Activated gamma-delta T cell treated with anti-CD3 and anti-CD28 coated beads, Interleukin-2, amount 50 U/mL, for 16 hours (primary cell): ENCODE data around the gene NBPF4.
"Not testable (repeated sequence)": the region's sequence is repeated elsewhere in the genome, so short reads cannot be mapped to it uniquely, and the experiment has no call there.

Source experiments
- DNase-seq: peaks from one replicate; pipeline ENCODE4 v3.0.0-alpha.2; 2020; ENCODE audit warnings: low read depth

The NBPF4 gene, protein sequence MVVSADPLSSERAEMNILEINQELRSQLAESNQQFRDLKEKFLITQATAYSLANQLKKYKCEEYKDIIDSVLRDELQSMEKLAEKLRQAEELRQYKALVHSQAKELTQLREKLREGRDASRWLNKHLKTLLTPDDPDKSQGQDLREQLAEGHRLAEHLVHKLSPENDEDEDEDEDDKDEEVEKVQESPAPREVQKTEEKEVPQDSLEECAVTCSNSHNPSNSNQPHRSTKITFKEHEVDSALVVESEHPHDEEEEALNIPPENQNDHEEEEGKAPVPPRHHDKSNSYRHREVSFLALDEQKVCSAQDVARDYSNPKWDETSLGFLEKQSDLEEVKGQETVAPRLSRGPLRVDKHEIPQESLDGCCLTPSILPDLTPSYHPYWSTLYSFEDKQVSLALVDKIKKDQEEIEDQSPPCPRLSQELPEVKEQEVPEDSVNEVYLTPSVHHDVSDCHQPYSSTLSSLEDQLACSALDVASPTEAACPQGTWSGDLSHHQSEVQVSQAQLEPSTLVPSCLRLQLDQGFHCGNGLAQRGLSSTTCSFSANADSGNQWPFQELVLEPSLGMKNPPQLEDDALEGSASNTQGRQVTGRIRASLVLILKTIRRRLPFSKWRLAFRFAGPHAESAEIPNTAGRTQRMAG

DNA sequence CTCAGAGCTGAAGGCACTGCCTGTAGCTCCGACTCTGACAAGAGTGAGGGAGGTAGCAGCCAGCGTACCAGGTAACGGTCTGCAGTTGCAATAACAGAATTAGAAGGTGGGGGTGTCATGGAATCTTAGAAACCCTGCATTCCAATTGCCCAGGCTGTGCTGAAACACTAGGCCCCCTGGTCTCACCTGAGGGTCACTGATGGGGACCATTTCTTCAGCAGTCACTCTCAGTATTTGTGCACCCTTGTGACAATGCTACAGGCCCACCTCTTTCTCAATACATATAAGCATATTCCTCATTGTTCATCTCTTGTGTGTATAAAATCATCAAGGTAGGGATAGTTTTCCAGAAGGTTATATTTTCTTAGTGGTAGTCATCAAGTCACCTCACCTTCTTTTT, at the start of gene NBPF4:
Gene NBPF4, minus strand, starts transcription at position 101 of the 400 bp plus-strand sequence. CDS start 315 bp downstream, outside the sequence.
- not testable (repeated sequence) for DNase-seq

DNA sequence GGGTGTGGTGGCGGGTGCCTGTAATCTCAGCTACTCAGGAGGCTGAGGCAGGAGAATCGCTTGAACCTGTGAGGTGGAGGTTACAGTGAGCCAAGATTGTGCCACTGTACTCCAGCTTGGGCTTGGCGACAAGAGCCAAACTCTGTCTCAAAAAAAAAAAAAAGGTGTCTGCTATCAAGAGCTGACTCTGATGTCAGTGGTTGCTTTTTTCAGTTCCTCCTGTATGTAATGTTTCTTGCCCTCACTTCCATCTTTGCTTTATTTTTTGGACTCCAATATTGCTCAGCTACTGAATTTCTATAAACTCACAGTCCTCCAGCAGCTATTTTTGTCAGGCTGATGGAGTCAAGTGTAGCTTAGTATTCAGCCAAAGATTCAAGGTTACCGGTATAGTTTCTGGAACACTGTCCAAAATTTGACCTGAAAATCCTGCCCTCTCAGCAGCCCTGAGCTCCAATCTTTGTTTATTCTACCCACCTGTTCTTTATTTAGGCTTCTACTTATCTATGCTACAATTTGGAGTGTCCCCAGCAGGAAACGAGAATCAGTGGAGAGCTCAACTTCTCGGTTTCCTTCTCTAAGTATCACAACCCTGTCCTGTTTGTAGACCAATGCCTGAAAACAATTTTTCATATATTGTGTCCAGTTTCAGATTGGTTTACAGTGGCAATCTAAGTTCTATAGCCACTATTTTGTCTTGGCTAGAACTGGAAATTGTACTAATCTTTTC, 38.8 kb upstream of the NBPF4 start:
- not testable (repeated sequence) for DNase-seq

DNA sequence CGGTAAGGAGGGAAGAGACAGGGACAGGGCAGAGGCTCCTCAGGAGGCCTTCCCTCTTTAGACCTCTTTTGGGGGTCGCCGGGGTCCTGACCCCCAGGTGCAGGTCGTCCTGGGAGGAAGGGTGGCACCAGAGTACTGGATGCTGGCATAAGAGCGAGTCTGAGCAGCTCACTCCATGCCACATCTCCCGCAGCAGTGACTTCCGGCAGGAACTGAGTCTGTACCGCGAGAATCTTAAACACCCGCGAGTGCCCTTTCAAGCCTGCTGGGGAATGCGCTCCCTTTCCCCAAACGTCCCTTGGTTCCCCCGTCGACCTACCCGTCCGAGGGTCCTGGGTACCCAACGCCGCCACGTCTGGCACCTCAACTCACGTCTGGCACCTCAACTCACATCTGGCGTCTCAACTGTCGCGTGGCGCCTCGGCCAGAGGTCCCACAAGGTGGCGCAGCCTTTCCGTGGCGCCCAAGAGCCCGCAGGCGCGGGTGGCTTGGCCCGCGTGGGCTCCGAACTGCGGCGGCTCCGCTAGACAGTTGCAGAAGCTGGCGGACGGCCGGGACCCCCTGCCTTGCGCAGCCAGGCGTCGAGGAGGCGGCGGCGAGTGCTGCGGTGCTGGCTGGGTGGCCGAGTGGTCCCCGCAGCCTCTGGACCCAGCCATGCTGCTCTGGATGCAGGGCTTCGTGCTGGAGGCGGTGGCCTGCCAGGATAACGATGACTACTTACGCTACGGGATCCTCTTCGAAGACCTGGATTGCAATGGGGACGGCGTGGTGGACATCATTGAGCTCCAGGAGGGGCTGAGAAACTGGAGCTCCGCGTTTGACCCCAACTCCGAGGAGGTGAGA, 28.8 kb upstream of the NBPF4 start:
- DNase-seq, result not testable (repeated sequence)

DNA sequence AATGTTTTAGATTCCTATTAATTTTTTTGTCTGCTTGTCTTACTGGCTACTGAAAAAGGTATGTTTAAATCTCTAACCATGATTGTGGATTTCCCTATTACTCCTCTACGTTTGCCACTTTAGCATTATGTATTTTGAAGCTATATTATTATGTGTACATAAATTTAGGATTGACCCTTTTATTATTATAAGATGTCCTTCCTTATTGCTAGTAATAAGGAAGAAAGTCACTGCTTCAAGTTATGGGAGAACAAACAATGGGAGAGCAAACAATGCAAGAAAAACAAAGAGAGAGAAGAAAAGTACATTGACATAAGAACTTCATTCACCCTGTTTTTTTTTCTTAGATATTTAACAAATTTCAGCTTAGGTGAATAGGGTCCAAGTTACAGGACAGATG, 23.2 kb upstream of the NBPF4 start:
- DNase-seq, result not testable (repeated sequence)

DNA sequence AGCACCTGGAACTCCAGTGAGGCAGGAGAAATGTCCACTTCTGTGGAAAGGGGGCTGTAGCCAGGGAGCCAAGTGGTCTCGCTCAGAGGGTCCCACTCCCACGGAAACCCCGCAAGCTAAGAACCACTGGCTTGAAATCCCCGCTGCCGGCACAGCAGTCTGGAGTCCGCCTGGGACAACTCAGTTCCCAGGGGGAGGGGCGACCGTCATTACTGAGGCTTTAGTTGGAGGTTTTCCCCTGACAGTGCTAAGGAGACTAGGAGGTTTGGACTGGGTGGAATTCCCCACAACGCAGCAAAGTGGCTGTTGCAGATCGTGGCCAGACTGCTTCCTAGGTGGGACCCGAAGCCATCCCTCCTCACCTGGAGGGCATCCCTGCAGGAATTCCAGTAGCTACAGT, 18.1 kb upstream of the NBPF4 start:
- not testable (repeated sequence) for DNase-seq

DNA sequence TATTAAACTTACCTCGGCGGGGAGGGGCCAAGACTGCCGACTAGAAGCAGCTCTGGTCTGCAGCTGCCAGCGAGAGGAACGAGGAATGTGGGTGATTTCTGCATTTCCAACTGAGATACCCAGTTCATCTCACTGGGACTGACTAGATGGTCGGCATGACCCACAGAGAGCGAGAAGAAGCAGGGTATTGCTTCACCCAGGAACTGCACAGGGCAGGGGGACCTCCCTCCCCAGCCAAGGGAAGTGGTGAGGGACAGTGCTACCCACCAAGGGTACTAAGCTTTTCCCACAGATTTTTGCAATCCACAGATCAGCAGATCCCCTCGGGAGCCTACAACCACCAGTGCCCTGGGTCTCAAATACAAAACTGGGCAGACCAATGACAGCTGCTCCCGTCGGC, 17.6 kb upstream of the NBPF4 start:
- DNase-seq, result not testable (repeated sequence)

DNA sequence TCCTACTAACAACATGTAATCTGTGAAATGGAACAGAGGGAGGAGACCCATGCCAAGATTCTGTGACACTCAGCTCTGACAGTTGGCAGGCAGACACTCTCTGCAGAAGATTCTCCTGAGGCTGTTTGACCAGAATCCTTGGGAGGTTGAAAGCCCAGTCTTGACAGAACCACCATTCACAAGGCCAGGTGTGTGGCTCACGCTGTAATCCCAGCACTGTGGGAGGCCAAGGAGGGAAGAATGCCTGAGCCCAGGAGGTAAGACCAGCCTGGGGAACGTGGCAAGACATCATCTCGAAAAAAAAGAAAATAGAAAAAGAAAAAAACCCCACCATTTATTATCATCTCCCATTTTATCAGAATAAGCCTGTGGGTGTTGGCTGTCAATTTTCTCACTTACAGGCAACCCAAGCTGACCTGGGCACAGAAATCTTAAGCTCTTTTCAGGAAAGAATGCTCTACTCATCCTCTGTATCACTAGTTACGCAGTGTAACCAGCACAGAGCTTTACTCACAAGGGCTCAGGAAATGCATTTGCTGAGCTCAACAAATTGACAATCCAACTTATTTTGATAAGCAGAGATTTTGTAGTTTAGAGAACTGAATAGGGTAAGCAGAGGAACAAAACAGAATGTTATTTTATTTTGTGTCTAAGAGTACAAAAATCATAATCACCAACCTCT, 16.8 kb upstream of the NBPF4 start:
- not testable (repeated sequence) for DNase-seq

DNA sequence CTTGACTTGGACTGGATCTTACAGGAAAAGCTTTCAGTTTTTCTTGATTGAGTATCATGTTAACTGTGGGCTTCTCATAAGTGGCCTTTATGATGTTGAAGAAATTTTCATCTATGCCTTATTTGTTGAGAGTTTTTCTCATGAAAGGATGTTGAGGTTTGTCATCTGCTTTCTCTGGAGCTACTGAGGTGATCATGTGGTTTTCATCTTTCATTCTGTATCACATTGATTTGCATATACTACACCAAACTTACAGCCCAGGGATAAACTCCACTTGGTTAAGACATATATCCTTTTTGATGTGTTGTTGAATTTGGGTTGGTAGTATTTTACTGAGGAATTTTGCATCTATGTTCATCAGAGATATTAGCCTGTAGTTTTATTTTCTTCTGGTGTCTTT, 11.6 kb upstream of the NBPF4 start:
- not testable (repeated sequence) for DNase-seq

DNA sequence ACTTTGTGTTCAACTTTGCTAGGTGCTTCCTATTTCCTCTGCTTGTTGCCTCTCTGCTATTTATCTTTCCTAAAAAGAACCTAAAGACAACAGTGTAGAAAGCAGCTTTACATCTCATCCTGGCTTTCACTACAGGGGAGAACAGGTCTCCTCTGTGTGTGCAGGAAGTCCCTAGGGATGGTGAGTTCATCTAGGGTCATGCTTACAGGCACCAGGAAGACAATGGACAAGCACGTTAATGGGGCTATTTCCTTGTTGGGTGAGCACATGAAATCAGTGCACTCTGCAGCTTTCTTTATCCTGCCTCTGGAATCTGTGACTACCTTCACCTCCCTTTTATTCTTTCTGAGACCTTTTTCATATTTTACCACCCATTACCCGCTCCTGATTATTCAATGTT, 4.5 kb downstream of the NBPF4 start:
- not testable (repeated sequence) for DNase-seq

DNA sequence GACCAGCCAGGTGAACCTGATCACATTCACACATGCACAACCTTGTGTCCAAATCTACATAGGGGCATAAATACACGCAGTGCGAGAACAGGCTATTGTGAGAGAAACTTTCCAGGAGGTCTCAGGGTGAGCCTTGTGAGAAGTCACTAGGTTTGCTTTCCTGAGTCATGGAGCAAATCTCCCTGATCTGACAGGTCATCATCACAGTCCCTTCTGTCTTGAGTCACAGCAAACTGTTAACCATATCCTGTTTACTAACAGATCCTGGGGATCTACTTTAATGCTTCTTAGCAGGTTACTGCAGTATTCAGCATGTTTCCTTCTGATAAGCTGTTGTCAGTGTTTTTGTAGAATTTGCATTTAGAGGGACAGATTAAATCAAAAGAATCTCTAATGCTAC, 8.6 kb downstream of the NBPF4 start:
- not testable (repeated sequence) for DNase-seq

DNA sequence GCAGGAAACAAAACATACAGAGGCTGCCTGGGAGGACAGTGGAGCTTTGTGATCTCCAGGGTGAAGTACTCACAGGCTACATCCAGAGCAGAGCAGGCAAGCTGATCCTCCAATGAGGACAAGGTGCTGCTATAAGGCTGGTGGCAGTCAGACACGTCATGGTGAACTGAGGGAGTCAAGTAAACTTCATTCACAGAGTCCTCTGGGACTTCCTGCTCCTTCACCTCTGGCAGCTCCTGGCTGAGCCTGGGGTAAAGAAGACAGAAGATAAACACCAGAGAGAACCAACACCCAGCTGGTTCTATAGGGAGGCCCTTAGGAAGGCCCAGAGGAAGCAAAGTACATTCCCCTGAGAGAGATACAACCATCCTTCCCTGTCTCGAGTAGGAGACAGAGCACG, 11.7 kb downstream of the NBPF4 start:
- DNase-seq, result not testable (repeated sequence)

DNA sequence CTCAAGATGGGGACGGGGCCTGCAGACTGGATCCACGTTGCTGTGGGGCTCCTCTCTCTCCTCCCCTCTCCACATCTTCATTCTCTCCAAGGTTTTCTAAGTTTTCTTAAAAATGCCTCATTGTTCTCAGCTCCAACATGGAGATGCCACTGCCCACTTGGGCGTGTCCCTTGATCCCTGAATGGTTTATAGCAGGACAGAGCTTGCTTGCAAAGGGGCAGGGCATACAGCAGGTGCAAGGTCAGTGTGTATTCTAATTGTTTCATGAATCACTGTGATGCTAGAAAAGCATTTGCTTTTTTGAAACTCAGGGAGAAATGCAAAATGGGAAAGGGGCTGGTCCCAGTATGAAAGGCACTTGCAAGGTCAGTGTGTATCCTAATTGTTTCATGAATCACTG, 13.9 kb downstream of the NBPF4 start:
- not testable (repeated sequence) for DNase-seq

DNA sequence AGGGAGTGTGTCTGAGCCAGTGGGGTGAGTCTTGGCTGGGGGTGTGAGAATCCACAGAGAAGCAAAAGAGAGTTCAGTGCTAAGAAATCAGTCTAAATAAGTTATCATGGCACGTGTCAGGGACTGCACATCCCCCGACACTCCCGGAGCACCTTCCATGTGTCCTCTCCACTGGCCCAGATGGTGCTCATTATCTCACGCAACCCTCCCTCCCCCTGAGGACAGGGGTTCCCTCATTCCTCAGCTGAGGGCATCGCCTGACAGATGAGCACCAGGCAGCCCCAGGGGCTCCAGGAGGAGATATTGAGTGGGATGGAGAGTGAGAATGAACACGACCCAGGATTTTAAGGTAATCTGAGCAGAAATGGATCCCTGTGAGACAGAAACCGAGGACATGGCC, 16.1 kb downstream of the NBPF4 start:
- not testable (repeated sequence) for DNase-seq

DNA sequence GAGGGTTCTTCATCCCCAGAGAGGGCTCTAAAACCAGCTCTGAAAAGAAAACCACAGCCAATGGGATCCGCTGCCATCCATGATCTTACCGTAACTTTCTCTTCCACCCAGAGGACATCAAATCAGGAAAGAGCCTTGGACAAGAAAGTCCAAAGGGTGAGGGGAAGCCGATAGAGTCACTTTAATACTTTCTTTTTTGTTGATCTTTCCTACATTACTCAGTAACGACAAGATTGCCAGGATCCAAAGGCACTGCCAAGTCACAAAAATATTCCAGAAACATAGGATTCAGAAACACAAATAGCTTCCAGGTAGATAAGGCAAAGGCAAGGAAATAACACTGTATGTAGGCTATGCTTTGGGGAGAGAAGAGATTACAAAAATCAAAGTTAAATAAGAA, 17.0 kb downstream of the NBPF4 start:
- DNase-seq, result not testable (repeated sequence)

DNA sequence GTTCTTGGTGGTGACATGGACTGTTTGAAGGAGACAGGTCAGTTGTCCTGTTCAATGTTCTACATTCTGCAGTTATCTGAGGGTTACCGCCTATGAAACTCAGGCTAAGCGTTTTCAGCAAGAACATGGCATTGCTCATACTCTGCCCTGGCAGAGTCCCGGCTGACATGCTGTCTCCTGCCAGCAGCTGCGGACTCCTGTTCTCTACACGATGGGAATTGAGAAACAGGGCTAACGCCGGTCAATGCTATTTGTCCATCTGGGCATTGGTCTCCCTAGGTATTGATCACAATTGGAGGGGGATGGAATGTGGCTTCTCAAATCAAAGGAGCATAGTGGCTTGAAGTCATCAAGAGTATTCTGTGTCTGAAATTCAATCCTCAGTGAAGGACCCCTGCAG, 20.6 kb downstream of the NBPF4 start:
- DNase-seq, result not testable (repeated sequence)

DNA sequence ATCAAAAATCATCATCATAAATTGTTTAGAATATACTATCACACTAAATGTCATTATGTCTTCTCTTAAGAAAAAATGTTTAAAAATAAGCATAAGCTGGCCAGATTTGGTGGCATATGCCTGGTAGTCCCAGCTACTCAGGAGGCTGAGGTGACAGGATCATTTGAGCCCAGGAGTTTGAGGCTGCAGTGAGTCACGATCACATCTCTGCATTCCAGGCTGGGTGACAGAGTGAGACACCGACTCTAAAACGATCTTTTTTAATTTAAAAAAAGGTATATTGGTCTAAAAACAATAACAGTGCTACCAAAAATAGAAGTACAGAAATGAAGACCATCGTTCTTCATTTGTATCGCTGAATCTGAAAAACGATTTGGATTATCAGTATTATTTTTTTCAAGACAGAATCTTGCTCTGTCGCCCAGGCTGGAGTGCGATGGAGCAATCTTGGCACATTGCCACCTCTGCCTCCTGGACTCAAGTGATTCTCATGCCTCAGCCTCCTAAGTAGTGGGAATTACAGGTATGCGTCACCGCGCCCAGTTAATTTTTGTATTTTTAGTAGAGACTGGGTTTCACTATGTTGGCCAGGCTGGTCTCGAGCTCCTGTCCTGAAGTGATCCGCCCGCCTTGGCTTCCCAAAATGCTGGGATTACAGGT, 26.2 kb downstream of the NBPF4 start:
- not testable (repeated sequence) for DNase-seq

DNA sequence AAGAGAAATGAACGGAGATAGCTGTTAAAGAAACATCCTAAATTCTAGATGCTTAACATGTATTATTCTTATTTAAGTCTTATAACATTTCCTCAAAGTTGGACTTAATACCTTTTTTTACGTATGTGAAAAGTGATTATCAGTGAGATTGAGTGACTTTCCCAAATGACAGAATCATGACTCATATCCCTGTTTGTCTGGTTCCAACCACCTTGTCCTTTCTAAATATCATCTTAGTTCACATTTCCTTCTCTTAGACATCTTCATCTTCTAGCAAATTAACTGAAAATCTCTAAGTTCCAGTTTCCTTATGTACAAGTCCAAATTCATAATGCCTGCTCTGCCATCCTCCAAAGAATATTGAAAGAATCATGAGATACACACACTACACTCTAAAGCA, 26.9 kb downstream of the NBPF4 start:
- DNase-seq, result not testable (repeated sequence)

DNA sequence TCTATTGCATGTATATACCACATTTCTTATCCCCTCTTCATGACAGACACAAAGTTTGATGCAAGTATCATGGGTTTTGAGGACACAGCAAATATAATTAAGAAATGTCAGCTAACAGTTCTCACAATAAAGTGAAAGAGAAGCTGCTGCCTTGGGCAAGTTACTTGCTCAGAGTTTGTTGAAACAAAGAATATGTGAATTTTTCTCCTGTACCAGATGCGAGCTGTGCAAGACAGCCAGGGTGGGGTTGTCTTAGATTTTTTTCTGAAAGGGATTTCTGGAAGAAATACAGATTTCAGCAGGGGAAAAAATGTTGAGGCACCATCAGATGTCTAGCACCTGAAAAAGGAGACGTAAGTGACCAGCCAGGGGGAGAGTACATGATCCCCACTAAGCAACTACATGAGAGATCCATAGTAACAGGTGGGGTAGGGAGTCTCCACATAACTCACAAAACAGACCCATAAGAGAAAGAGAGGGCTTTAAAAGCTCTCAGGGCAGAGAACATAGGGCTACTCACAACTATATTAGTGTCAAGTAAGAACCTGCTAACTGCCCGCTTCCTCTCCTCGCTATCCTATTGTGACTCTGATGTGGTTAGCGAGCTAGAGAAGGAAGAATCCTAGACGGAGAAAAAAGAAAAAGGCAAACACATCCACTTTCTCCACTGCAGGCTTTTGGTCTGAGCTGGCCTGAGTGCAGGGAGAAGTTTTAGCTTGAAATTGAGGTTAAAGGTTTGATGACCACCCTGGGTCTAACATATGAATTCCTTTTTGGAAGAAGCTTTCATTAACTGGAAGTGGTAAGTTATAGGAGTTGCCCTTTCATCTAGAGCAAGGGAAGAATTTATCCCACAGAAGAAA, 27.6 kb downstream of the NBPF4 start:
- not testable (repeated sequence) for DNase-seq

DNA sequence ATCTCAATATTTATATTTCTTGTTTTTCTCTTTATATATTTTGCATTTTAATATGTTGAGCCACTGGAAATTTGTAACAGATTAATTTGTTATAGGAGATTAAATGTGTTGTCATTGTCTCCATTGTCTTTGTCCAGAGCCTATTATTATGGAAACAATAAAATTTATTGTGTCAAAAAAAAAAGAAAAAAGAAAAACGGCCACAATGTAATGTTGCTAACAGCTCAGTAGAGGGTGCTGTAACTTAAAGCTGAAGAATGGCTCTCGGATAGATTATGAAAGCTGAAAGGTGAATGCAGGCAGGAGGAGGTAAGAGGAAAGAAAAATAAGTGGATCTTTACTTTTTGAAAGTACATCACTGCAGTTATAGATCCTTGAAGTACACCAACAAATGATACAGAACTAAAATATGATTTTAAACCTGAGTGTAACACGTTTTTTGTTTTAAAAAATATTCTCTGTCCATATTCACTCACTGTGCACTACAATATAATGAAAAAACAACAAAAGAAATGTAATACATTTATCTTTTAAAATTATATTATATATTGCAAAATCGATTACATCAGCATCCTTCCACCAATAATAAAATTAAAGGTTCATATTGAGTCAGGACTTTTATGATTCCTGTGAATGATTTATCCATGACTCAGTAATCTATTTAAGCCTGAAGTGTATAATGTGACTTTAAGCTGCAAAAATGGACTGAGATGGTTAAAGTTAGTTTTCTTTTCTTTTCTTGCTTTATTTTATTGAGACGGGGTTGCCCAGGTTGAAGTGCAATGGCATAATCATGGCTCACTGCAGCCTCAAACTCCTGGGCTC, 29.0 kb downstream of the NBPF4 start:
- DNase-seq, result not testable (repeated sequence)
